ENCODE data around the gene ZNF592.

ZNF592 gene

DNA sequence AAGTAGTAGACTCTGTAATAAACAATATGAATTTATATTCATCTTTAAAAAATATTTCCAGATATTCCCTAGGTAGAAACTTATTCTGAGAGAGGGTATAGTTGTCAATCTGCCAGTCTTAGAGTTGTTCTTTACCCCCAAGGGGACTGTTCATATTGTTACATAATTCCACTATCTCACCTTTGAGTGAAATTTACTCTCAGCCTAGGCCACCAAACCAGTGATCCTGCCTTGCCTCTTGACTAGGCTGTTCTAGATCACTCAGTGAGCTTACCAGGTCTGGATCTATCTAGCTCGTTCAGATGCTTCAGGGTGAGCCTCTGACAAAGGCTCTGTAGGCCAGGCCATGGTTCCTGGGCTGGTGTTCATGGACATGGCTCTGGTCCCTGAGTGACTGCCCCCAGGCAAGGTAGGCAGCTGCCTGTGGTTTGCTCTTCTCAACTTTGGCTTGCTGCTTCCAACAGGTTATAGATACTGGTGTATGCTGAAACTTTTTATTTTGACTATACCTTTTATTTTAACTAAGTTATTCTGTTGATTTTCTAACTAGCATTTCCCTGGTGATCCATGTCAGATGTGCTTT, 27.6 kb downstream of the ZNF592 start:
- H3K27ac ChIP-seq, result no peak overlapping the region
- no peak for DNase-seq (ENCODE audit: low read depth, low spot score)

DNA sequence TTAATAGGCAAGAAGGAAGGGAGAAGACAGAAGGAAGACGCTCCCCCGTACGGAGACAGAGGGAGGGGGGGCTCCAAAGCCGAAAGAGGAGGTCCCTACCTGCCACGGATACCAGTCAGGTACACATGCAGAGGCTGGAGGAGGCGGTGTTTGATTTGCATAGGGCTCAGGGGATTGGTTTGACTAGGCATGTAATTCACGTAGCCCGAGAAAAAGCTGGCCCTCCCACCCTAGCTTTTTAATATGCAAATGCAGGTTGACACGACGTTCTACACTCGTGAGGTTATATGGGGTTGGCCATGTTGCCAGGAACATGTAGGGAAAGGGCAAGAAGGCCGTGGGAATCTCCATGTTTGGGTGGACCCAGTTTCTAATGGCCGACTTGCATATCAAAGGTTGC, 29.8 kb downstream of the ZNF592 start:
- H3K27ac ChIP-seq, result no peak overlapping the region
- no peak for DNase-seq (ENCODE audit: low read depth, low spot score)

DNA sequence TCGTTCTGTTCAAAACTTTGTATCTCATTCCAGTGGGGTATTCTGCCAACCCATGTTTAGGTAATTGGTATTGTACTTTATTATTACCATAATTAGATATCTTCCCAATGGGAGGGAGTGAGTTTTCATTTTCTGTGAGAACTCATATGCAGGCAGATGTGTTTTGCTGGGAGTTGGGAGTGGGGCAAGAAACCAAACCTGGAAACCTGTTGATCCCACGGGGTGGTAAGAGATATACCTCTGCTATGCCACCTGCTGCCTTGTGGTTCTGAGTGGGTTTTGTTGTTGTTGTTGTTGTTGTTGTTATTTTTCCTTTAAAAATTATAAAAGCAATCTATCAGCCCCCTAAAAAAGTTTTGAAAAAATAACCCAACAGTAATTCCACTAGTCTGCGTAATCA, 32.1 kb downstream of the ZNF592 start:
- DNase-seq (ENCODE audit: low read depth, low spot score), result no peak
- no peak overlapping the region for H3K27ac ChIP-seq

DNA sequence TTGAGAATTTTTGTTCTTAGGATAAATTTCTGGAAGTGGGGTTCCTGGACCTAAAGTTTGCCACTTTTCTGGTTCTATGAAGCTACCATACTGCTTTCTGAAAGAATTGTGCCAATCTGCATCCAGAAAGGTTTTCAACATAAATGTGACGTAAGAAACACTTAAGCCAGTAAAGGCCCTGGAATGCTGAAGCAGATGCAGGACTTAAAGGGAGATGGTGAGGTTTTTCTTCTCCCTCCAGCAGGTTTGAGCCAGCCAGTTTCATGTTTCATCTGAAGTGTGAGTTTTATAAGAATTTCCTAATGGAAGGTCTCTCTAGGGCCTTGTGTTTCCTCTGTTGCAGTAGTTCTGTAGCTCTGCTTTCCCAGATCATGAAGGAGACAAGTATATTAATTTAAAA, 33.1 kb downstream of the ZNF592 start:
- no peak for DNase-seq (ENCODE audit: low read depth, low spot score)
- H3K27ac ChIP-seq, result no peak overlapping the region

DNA sequence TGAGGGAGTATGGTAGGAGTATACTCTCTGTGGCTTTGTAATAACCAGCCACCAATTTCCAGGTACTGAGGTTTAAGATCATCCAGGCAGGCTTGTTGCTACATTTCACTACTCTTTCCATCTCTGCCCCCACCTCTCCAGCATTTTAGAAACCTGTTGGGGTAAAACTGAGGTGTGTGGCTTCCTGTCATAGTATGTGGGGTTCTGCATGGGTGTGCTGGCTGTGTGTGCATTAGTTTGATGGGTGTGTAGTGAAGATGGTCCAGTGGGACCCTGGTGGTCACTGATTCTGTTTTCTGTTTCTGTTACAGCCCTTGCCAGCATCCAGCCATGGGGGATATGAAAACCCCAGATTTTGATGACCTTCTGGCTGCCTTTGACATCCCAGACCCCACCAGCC, 34.0 kb downstream of the ZNF592 start:
- no peak for DNase-seq (ENCODE audit: low read depth, low spot score)
- H3K27ac ChIP-seq, result no peak overlapping the region

DNA sequence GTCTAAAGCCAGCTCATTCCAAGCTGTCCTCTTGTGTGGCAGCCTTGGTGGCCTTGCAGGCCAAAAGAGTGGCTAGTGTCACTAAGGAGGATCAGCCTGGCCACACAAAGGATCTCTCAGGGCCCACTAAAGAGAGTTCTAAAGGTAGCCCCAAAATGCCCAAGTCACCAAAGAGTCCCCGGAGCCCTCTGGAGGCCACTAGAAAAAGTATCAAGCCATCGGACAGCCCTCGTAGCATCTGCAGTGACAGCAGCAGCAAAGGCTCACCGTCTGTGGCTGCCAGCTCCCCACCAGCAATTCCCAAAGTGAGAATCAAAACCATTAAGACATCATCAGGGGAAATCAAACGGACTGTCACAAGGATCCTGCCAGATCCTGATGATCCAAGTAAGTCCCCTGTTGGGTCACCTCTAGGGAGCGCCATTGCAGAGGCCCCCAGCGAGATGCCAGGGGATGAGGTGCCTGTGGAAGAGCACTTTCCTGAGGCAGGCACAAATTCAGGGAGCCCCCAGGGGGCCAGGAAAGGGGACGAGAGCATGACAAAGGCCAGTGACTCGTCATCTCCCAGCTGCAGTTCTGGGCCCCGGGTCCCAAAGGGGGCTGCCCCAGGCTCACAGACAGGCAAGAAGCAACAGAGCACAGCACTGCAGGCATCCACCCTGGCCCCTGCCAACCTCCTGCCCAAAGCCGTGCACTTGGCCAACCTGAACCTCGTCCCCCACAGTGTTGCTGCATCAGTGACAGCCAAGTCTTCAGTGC, 35.3 kb downstream of the ZNF592 start:
- DNase-seq (ENCODE audit: low read depth, low spot score), result no peak
- H3K27ac ChIP-seq, result no peak overlapping the region

DNA sequence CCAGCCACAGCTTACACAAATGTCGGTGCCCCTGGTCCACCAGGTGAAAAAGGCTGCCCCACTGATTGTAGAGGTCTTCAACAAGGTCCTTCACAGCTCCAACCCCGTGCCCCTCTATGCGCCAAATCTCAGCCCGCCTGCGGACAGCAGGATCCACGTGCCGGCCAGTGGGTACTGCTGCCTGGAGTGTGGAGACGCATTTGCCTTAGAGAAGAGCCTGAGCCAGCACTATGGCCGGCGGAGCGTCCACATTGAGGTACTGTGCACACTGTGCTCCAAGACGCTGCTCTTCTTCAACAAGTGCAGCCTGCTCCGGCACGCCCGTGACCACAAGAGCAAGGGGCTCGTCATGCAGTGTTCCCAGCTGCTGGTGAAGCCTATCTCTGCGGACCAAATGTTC, 35.9 kb downstream of the ZNF592 start:
- H3K27ac ChIP-seq, result no peak overlapping the region
- DNase-seq (ENCODE audit: low read depth, low spot score), result no peak

DNA sequence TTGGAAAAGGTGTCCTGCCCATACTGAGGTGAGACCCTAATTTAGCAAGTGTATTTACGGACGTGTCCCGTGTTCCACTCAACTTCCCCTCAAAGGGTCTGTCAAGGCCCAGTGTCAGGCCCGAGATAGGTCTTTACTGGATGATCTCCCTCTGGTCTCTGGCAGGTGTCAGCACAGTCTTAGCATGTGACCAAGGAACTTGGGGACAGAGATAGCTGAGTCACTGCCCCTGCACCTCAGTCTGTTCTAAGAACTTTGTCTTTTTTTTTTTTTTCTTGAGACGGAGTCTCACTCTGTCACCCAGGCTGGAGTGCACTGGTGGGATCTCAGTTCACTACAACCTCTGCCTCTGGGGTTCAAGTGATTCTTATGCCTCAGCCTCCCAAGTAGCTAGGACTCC, 36.7 kb downstream of the ZNF592 start:
- H3K27ac ChIP-seq, result no peak overlapping the region
- DNase-seq (ENCODE audit: low read depth, low spot score), result no peak

DNA sequence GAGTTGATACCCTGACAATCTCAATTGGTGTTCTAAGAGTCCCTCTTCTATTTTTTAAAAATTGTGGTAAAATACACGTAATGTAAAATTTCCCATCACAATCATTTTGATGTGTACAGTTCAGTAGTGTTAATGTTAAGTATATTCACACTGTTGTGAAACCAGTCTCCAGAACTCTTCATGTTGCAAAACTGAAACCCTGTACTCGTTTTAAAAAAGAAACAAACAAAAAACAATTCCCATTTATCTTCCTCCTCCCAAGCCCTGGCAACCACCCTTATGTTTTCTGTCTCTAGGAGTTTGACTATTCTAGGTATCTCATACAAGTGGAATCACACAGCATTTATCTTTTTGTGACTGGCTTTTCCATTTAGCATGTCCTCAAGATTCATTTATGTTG, 40.1 kb downstream of the ZNF592 start:
- no peak for DNase-seq (ENCODE audit: low read depth, low spot score)
- H3K27ac ChIP-seq, result no peak overlapping the region

DNA sequence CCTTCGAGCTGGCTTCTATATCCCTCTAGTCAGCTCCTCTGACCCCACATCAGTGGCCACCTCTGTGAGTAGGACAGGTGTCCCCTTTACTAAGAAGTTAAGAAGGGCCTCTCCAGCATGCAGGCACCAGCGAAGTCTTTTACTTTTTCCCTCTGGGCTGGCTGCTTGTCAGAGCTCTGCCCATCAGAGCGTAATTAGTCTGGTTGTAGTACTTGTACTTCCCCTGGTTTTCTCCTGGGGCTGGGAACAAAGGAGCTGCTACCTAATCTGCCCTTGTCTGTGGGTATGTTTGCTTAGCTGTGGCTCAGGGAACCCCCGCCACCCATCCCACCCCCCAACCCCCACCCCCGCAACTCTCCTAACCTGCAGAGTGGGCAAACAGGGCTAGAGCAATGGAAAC, 41.4 kb downstream of the ZNF592 start:
- DNase-seq (ENCODE audit: low read depth, low spot score), result no peak

DNA sequence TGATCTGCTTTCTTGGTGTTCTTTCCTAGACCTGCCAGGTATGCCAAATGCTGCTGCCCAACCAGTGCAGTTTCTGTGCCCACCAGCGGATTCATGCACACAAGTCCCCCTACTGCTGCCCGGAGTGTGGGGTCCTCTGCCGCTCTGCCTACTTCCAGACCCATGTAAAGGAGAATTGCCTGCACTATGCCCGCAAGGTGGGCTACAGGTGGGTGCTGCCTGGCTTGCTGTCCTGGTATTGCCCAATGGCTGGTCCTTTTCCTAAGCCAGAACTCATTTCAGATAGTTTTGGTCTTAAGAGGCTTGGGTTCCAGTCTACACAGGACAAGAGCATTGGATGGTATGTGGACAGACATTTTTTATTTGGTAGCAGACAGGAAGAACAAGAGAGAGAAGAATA, 42.3 kb downstream of the ZNF592 start:
- no peak overlapping the region for H3K27ac ChIP-seq
- DNase-seq (ENCODE audit: low read depth, low spot score), result no peak

More for the DNA sequence above, 41.4 kb downstream of the ZNF592 start:
- H3K27ac ChIP-seq, result no peak overlapping the region

DNA sequence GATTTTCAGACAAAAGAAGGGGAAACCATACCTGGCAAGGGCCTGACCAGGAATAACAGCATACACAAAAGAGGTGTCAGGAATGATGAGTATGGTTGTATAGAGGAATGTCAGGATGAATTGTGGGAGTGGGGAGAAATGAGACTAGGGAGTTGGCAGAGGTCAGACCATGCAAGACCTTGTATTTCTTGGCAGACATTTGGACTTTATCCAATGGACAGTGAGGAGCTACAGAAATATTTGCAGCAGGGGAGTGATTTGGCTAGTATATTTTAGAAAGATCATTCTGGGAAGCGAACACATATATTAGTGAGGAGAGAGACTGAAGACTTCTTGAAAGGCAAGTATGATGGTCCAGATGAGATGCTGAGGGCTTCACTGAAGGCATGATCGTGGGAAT, 43.4 kb downstream of the ZNF592 start:
- no peak for DNase-seq (ENCODE audit: low read depth, low spot score)
- H3K27ac ChIP-seq, result no peak overlapping the region

DNA sequence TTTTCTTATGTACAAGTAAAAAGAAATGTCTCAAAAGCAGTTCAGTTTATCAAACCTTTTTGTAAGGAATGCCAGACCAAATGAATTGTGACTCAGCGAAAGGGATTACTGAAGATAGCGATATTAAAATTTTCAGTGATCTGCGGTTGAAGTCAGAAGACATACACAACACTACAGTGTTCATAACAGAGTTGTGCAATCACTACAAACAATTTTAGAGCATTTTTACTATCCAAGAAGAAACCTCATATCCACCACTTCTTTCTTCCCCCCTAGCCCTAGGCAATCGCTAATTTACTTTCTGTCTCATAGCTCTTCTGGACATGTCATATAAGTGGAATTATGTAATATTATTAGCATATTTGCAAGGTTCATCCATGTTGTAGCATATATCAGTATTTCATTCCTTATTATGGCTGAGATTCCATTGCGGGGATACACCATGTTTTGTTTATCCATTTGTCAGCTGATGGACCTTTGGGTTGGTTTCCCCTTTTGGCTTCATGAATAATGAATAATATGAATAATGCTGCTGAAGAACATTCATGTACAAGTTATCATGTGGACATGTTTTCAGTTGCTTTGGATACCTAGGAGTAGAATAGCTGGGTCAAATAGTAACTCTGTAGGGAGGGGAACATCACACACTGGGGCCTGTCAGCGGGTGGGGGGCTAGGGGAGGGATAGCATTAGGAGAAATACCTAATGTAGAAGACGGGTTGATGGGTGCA, 45.2 kb downstream of the ZNF592 start:
- no peak overlapping the region for H3K27ac ChIP-seq
- DNase-seq (ENCODE audit: low read depth, low spot score), result no peak

DNA sequence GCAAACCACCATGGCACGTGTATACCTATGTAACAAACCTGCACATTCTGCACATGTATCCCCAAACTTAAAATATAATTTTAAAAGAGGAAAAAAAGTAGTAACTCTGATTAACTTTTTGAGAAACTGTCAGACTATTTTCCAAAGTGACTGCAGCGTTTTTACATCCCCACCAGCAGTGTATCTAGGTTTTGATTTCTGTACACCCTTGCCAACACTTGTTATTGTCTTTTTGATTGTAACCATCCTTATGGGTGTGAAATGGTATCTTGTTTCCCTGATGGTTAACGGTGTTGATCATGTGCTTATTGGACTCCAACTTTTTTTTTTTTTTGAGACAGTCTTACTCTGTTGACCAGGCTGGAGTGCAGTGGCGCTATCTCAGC, 45.8 kb downstream of the ZNF592 start:
- no peak overlapping the region for H3K27ac ChIP-seq
- no peak for DNase-seq (ENCODE audit: low read depth, low spot score)

DNA sequence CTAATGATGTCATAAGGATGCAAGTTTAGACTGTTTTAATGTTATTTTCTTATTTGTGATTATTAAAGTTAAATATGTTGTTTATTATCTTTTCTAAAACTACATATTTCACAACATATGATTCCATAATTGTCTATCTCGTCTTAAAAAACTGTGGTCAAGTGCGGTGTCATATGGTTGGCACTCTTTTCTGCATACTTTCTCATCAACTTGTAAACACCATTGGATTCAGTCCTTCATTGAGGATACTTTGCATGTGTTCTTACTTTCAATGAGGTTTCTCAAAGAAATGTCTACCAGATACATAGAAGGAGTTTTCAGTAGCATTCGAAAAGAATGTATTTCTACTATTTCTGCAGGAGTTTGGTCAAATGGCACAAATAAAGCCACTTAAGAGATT, 46.8 kb downstream of the ZNF592 start:
- no peak for DNase-seq (ENCODE audit: low read depth, low spot score)
- no peak overlapping the region for H3K27ac ChIP-seq

DNA sequence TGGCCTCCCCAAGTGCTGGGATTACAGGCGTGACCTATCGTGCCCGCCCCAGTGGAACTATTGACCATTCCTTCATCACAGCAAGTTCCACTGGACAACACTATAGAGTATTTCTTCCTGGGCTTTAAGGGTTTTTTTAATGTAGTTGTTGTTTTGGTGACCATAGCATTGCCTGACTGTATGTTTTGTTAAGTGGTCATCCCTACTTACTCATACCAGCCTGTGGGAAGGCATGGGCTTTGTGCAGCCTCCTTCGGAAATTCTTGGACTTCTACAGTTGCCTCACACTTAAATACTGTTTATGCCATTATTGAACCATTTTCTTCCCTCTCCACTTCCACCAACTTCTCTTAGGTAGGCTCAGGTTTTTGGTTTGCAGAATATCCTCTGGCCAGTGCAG, 48.8 kb downstream of the ZNF592 start:
- H3K27ac ChIP-seq, result no peak overlapping the region
- no peak for DNase-seq (ENCODE audit: low read depth, low spot score)

DNA sequence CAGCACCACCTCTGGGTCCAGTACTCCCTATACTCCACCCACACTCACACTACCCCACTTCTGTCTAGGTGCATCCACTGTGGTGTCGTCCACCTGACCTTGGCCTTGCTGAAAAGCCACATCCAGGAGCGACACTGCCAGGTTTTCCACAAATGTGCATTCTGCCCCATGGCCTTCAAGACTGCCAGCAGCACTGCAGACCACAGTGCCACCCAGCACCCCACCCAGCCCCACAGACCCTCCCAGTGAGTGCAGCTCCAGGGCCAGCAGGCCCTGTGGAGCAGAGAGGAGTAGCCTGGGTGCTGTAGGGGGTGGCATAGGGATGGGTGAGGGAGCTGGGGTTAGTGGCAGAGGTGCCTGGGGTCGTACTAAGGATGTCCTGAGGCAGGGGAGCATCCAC, 49.4 kb downstream of the ZNF592 start:
- no peak for DNase-seq (ENCODE audit: low read depth, low spot score)
- no peak overlapping the region for H3K27ac ChIP-seq

DNA sequence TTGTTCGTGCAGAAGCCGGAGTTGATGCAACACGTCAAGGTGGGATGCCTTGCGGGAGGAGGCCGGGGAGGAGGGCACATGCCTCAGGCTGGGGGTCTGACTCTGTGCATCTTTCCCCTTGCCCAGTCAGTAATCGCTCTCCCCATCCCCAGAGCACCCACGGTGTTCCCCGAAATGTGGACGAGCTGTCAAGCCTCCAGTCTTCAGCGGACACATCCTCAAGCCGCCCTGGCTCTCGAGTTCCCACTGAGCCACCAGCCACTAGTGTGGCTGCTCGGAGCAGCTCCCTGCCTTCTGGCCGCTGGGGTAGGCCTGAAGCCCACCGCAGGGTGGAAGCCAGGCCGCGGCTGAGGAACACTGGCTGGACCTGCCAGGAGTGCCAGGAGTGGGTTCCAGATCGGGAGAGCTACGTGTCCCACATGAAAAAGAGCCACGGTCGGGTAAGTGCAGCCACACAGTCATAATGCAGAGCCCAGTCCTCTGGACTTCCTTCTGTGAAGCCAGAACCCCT, 50.1 kb downstream of the ZNF592 start:
- H3K27ac ChIP-seq, result no peak overlapping the region

DNA sequence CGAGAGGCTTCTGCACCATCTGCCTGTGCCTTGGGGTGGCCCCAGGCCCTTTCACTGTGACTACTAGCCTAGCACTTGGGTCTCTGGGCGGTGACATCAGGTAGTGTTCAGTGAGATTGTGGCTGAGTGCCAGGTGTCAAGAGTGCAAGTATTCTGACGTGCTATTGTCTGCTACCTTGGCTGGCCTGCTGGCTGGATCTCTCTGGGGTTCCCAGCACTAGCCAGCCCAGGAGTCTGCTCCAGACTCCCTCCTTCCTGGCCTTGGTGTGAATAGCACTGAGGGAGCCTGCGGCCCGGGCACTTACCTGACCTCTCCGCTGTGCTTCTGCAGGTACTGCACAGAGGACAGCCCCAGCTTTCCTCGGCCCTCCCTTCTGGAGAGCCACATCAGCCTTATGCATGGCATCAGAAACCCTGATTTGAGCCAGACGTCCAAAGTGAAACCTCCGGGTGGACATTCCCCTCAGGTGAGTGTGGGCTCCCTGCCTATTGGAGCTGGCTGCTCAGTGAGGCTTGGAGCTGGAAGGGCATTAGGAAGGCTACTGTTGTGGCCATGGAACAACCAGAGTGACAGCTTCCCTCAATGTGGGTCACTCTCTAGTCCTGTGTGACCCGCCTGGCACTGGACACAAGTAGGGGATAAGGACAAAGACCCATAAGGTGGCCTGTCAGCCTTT, 51.3 kb downstream of the ZNF592 start:
- H3K27ac ChIP-seq, result no peak overlapping the region
- DNase-seq (ENCODE audit: low read depth, low spot score), result no peak

More for the DNA sequence above, 50.1 kb downstream of the ZNF592 start:
- DNase-seq (ENCODE audit: low read depth, low spot score), result no peak

DNA sequence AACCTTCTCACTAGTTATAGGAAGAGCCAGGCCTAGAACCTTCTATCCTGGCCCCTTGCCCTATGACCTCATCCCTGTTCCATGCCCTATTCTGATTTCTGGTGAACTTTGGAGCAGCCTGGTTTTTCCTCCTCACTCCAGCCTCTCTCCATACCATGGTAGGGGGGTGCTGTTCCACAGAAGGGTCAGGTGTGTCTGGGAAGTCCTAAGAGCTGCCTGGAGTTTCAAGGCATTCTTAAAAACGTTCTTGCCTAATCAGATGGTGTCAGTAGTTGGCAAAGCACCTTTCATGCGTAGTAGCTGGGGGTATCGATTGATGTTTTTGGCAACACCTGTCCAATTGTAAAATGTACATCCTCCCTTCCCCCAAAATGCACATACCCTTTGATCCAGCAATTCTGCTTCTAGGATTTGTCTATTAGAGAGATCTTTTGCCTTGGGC, 52.0 kb downstream of the ZNF592 start:
- H3K27ac ChIP-seq, result no peak overlapping the region
- no peak for DNase-seq (ENCODE audit: low read depth, low spot score)

Data from epithelial cell of prostate (primary cell).